Muscle layer of colon (tissue), 2 donors: ENCODE measurements around the gene GLIS1.

Experiments used
- H3K27ac ChIP-seq: one replicate; pipeline ENCODE4 v1.7.0; 2013; ENCODE audit warnings: low read depth, mild to moderate bottlenecking, low read length, moderate library complexity
- H3K27me3 ChIP-seq, 2 donors: one replicate each; pipeline ENCODE4 v1.7.0; 2013; ENCODE audit warnings: low read length in 2 of 2, mild to moderate bottlenecking in 2 of 2; ENCODE audit not compliant: insufficient read depth in 2 of 2, control insufficient read depth in 1 of 2
- H3K36me3 ChIP-seq: one replicate; pipeline ENCODE4 v1.7.0; 2013; ENCODE audit warnings: mild to moderate bottlenecking, low read length; ENCODE audit not compliant: insufficient read depth
- H3K4me1 ChIP-seq: one replicate; pipeline ENCODE4 v1.7.0; 2013; ENCODE audit warnings: mild to moderate bottlenecking, low read length; ENCODE audit not compliant: insufficient read depth
- H3K4me3 ChIP-seq, 2 donors: one replicate each; pipeline ENCODE4 v1.7.0; 2013; ENCODE audit warnings: low read length in 2 of 2, low read depth in 1 of 2, mild to moderate bottlenecking in 1 of 2, moderate library complexity in 1 of 2
- H3K9ac ChIP-seq: one replicate; pipeline ENCODE4 v1.7.0; 2013; ENCODE audit warnings: low read length
- H3K9me3 ChIP-seq: one replicate; pipeline ENCODE4 v1.7.0; 2013; ENCODE audit warnings: mild to moderate bottlenecking, low read length
- donor health status: abdominal sarcoma.
- donor health status: Adenocarcinoma of cecum.

GLIS1 gene

DNA sequence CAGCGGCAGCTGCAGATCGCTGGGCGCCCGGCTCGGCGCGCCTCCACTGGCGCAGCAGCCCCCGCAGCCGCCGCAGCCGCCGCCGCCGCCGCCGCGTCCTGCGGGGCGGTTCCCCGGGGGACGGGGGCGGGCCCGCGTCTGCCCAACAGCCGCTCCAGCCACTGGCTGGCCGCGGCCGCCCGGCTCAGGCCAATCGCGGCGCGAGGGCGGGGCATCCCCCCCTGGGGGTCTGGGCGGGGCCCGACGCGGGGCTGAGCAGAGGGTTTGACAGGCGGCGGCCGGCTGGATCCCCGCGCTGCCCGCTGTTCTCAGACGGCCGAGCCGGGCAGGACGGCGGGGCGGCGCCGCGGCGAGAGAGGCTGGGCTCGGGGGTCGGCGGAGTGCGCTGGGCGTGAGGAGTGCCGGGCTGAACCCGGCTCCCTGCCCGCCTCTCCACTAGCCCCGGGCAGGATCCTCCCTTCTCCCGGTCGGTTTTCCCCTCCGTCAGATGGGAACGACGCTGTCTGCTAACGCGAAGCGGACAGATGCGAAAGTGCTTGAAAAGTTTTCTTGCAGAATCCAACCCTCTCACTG lies at the start of gene GLIS1:
Gene GLIS1, minus strand, starts transcription at position 56 of the 573 bp plus-strand sequence. CDS start 1,100 bp downstream, outside the sequence.
- Histone ChIP-seq H3K9ac (no peak within 1 kb of the TSS), H3K27ac (no peak within 1 kb of the TSS), H3K4me3 (peak within 1 kb of the TSS; percentile 52 to 59), H3K4me1 (peaks cover 8% of the 10 kb centered on the region), H3K36me3 (no peaks in the 10 kb centered on the region), H3K27me3 (peaks cover 18 to 59% of the 10 kb centered on the region in 2 donors), H3K9me3 (no peaks in the 10 kb centered on the region)

GRCh38 chr1:53787655-53788054 lies 48.7 kb upstream of the GLIS1 start:
- Histone ChIP-seq H3K27ac (no peak overlapping the region), H3K27me3 (no peaks in the 10 kb centered on the region), H3K9ac (no peak overlapping the region), H3K4me1 (no peaks in the 10 kb centered on the region), H3K36me3 (peaks cover 5% of the 10 kb centered on the region), H3K4me3 (no peak overlapping the region), H3K9me3 (no peaks in the 10 kb centered on the region)

- Histone ChIP-seq H3K4me1 (no peaks in the 10 kb centered on the region), H3K27ac (no peak overlapping the region), H3K27me3 (no peaks in the 10 kb centered on the region), H3K4me3 (no peak overlapping the region), H3K36me3 (peaks cover 10% of the 10 kb centered on the region), H3K9ac (no peak overlapping the region), H3K9me3 (no peaks in the 10 kb centered on the region)
These were observed 44.1 kb upstream of the GLIS1 start for GRCh38 chr1:53783056-53783455.

DNA sequence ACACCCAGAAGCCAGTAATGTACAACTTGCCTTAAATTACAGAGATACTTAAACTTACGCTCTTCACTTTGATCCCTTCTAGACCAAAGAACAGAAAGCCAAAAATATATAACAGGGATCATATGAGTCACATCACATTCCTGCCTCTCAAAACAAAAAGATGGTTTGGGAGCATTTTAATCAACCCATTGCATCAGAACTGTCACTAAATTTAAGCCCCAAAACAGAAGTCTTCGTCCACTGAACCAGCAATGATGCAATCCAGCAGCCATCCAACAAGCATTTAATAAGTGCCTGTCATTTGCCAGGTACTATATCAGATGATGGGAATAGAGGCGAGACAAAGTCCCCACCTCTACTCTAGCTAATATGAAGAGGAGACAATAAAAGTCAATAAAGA lies 42.7 kb upstream of the GLIS1 start:
- Histone ChIP-seq H3K4me1 (no peaks in the 10 kb centered on the region), H3K27ac (no peak overlapping the region), H3K9ac (no peak overlapping the region), H3K9me3 (no peaks in the 10 kb centered on the region), H3K27me3 (no peaks in the 10 kb centered on the region), H3K4me3 (no peak overlapping the region), H3K36me3 (peaks cover 17% of the 10 kb centered on the region)

DNA sequence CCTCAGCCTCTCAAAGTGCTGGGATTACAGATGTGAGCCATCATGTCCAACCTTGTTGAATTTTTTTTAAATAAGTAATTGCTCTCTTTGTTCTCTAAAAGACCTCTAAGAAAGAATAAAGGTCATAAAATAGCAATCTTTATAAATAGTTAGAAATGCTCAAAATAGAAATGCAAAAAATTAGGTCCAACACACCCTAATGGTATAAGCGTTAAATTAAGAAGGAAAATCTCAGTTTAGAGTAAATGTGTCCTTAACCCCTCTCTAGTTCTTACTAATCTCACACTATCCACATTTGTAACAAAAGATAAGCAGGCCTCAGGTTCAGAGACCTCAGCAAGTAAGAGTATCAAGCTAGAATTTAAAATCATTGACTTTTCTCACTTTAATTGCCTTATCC lies 38.3 kb upstream of the GLIS1 start:
- no peak overlapping the region for H3K27ac ChIP-seq
- H3K4me3 ChIP-seq, result no peak overlapping the region
- H3K4me1 ChIP-seq, result no peaks in the 10 kb centered on the region
- H3K9me3 ChIP-seq, result no peaks in the 10 kb centered on the region
- H3K9ac ChIP-seq, result no peak overlapping the region
- H3K36me3 ChIP-seq, result peaks cover 14% of the 10 kb centered on the region
- no peaks in the 10 kb centered on the region for H3K27me3 ChIP-seq

DNA sequence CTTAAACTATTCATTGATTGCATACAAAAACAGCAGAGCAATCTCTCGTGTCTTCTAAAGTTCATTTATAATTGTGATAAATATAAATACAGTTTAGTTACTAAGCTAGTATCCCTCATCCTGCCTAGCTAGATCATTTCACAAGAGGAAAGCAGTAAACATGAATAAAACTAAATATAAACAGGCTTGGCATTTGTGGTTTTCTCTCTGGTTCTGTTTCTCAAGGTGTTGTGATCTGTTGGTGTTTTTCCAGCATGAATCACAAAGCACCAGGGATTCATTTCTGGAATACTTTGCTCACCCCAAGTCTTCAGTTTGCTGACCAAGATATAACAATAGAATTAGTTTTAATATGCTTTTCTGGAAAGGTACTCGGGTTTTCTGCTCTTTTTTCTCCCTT lies 32.7 kb upstream of the GLIS1 start:
- H3K9me3 ChIP-seq, result no peaks in the 10 kb centered on the region
- H3K9ac ChIP-seq, result no peak overlapping the region
- no peaks in the 10 kb centered on the region for H3K27me3 ChIP-seq
- no peak overlapping the region for H3K27ac ChIP-seq
- H3K36me3 ChIP-seq, result no peaks in the 10 kb centered on the region
- H3K4me1 ChIP-seq, result no peaks in the 10 kb centered on the region
- no peak overlapping the region for H3K4me3 ChIP-seq

DNA sequence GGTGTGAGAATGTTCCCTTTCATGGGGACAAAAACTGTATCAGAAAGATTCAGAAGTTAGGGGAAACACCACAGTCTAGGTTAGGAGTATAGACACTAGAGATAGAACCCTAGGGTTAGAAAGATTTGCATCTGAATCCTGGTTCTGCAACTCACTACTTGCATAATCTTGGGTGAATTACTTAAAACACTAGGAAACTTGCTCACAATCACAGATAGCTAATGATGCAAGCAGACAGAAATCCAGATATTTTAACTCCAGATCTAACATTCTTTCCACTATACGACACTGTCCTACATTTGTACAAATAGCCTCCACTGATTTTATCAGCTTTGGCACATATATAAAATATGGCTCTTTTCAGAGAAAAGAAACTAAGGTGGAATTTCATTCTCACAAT lies 30.8 kb upstream of the GLIS1 start:
- Histone ChIP-seq H3K36me3 (no peaks in the 10 kb centered on the region), H3K4me3 (no peak overlapping the region), H3K9me3 (no peaks in the 10 kb centered on the region), H3K27me3 (no peaks in the 10 kb centered on the region), H3K27ac (no peak overlapping the region), H3K9ac (no peak overlapping the region), H3K4me1 (no peaks in the 10 kb centered on the region)

- no peaks in the 10 kb centered on the region for H3K27me3 ChIP-seq
- H3K4me3 ChIP-seq, result no peak overlapping the region
- H3K9ac ChIP-seq, result no peak overlapping the region
- H3K27ac ChIP-seq, result no peak overlapping the region
- H3K9me3 ChIP-seq, result no peaks in the 10 kb centered on the region
- H3K4me1 ChIP-seq, result no peaks in the 10 kb centered on the region
- H3K36me3 ChIP-seq, result no peaks in the 10 kb centered on the region
These were observed 30.2 kb upstream of the GLIS1 start for GRCh38 chr1:53769184-53769583.

GRCh38 chr1:53766831-53767405 lies 28.0 kb upstream of the GLIS1 start:
- H3K9ac ChIP-seq, result no peak overlapping the region
- H3K9me3 ChIP-seq, result no peaks in the 10 kb centered on the region
- no peaks in the 10 kb centered on the region for H3K4me1 ChIP-seq
- H3K36me3 ChIP-seq, result no peaks in the 10 kb centered on the region
- H3K27me3 ChIP-seq, result no peaks in the 10 kb centered on the region
- no peak overlapping the region for H3K27ac ChIP-seq
- no peak overlapping the region for H3K4me3 ChIP-seq

DNA sequence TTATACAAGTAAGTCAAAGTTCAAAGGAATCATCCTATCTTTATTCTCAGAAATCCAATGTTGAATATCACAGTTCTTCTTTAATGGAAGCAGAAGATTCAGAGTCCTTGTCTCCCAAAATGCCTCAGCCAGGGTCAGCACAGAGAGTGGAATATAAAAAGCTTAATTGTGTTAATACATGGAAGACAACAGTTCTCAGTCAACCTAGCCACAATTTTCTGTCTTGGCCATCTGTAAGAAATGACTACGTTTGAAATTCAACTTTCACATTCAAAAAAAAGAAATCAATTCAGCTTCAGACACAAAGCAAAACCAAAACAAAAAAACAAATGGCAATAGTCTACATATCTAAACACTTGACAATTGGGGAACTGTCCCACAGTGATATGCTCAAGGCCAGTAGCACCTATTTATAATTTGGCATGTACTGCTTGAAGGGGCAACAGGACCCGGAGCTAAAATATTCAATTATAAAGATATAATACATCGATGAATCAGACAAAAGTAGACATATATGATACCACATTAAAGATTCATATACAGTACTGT lies 27.3 kb upstream of the GLIS1 start:
- Histone ChIP-seq H3K4me1 (no peaks in the 10 kb centered on the region), H3K36me3 (no peaks in the 10 kb centered on the region), H3K27me3 (no peaks in the 10 kb centered on the region), H3K9me3 (no peaks in the 10 kb centered on the region), H3K27ac (no peak overlapping the region), H3K9ac (no peak overlapping the region), H3K4me3 (no peak overlapping the region)

DNA sequence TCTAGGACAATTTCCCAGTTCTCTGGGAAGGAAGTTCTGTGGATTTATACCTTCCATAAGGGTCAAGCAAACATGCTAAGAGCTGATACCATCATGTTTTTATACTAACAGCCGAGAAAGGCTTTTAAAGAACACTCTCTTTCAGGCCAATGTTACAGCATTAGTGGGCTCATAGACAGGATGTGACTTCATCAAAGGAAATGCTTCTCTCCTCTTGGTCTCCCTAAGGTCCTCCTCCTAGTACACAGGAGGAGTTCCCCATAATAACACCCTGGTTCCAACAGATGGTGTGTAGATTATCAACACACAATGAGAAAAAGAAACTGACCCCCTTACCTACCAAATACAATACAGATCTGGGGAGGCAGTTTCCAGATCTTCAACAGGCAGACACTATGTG lies 26.7 kb upstream of the GLIS1 start:
- no peaks in the 10 kb centered on the region for H3K27me3 ChIP-seq
- no peak overlapping the region for H3K9ac ChIP-seq
- no peaks in the 10 kb centered on the region for H3K4me1 ChIP-seq
- H3K9me3 ChIP-seq, result no peaks in the 10 kb centered on the region
- H3K27ac ChIP-seq, result no peak overlapping the region
- H3K4me3 ChIP-seq, result no peak overlapping the region
- no peaks in the 10 kb centered on the region for H3K36me3 ChIP-seq

- H3K4me3 ChIP-seq, result no peak overlapping the region
- no peak overlapping the region for H3K9ac ChIP-seq
- no peak overlapping the region for H3K27ac ChIP-seq
- no peaks in the 10 kb centered on the region for H3K36me3 ChIP-seq
- H3K9me3 ChIP-seq, result no peaks in the 10 kb centered on the region
- H3K4me1 ChIP-seq, result no peaks in the 10 kb centered on the region
- no peaks in the 10 kb centered on the region for H3K27me3 ChIP-seq
These were observed 24.9 kb upstream of the GLIS1 start for GRCh38 chr1:53763911-53764310.
